Right forelimb (tissue), 1 donor: ENCODE measurements around the gene NT5DC2.

ENCODE experiments used
- DNase-seq: peaks from one replicate; pipeline ENCODE4 v3.0.0-alpha.2; 2018

The NT5DC2 gene

DNA sequence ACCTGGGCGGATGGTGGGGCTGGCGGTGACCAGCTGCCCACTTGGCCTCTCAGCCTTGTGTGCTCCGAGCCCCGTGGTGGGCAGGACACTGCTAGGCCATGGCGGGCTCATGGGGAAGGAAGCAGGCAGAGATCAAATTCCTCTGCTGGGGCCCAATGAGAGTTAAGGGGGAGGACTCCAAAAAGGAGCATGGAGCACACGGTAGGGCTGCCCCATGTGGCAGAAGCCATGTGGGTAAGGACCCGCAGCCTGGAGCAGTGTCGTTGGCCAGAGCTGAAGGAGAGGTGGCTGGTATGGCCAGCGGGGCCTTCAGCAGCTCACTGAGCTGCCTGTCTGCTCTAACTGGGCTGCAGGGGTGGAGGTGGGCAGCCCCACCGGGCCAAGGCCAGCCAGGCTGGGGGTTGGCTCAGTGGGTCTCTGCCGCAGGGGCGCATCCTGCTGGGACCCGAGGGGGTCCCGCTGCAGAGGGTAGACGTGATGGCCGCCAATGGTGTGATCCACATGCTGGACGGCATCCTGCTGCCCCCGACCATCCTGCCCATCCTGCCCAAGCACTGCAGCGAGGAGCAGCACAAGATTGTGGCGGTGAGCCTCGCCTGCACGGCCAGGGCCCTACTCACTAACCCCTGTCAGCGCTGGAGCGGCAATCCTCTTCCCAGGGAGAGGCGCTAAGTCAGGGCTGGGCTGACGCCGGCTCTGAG, 27.2 kb downstream of the NT5DC2 start:
- DNase-seq: no peak

DNA sequence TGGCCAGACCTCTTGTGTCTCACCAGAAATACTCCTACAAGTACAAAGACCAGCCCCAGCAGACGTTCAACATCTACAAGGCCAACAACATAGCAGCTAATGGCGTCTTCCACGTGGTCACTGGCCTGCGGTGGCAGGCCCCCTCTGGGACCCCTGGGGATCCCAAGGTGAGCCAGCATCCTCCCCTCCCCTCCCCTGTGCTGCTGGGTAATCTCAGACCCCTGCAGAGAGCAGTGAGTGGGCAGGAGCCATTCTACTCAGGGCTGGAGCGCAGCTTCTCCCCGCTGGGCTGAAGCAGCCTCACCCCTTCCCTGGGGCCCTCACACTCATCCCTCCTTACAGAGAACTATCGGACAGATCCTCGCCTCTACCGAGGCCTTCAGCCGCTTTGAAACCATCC, 28.7 kb downstream of the NT5DC2 start:
- DNase-seq: no peak

GRCh38 chr3:52503788-52504424, 29.8 kb downstream of the NT5DC2 start:
- no peak for DNase-seq

GRCh38 chr3:52502808-52503350, 30.8 kb downstream of the NT5DC2 start:
- DNase-seq: no peak

- no peak for DNase-seq
Measured at GRCh38 chr3:52502001-52502400, 31.7 kb downstream of the NT5DC2 start.

DNA sequence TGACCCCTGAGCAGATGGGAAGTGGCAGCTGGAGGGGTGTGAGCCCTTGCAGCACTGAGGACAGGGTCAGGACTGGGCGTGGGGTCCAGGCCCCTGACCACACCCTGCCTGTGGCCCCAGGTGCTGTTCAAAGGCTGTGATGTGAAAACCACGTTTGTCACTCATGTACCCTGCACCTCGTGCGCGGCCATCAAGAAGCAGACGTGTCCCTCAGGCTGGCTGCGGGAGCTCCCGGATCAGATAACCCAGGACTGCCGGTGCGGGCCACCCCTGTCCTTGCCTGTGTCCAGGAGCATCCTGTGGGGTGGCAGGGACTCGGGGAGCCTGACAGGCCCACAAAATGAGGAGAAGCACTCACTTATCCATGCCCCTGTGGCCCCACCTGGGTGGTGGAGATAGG, 32.6 kb downstream of the NT5DC2 start:
- DNase-seq: no peak

DNA sequence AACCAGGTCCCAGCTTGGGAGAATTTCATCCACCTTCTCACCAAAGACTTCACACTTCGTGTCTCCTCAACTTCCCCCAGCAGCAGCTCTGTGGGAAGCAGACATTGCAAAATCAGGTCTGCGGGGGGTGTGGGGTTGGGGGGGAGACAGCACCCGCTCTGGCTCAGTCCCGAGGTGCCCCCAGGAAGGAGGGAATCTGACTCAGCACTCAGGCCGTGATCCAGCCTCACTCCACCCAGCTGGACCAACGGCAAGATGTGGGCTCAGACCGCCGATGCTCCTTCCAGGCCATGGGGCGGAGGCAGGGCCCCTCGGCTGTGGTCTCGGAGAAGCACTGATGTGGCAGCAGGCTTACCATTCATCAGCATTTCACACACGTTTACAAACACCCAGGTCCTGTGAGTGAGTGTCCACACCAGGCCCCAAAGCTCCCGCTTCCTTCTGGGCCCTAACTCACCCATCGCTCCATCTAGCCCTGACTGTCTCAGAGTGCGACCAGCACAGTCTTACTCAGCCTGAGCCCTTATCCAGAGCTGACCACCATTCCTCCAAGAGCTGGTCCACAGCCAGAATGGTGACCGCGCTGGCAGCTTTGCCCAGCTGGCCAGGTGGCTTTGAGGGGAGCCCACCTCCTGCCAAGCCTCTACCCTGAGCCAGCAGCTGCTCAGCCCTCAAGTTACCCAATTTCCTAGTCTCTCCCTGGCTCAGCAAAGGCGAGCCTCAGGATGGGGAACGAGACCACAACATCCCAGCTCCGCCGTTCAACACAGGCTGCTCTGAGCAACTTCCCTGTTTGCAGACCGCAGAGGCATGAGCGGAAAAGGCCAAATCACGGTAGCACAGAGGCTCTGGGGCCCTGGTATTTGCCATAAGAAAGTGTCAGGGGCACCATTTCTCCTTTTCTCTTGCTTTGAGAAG, 35.3 kb downstream of the NT5DC2 start:
- peak; percentile 58 for DNase-seq

DNA sequence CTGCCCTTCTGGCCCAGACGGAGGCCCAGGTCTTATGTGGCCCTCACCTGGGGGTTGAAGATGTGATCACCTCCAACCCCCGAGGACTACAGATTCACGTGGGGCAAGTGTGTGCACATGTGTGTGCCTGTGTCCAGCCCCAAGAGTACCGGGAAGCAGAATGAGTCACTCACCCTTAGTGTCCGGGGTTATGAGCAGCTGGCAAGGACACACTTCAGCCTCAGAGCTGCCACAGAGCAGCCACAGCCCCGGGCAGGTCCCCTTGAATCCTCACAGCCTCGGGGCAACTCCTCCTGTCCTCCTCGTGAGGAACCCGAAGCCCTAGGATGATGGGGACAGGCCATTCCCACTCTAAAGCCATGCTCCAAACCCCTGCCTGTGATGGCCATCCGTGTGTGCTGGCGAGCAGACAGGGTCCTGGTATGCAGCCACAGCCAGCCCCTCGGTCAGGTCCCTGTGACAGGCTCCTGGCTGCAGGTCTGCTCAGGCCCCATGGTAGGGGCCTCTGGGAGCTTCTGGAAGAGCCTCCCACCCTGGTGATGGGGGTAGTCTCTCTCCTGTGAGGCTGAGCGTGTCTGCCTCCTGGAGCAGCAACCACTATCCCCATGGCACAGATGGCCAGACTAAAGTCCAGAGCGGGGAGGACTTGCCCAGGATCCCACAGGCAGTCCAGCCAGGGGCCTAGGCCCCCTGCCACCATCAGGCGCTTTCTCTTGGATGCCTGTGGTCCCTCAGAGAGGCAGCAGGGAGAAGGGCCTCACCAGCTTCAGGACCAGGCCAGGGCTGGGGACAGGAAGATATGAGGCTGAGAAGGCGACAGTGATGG, 37.7 kb downstream of the NT5DC2 start:
- no peak for DNase-seq

- DNase-seq: no peak
Measured at GRCh38 chr3:52494886-52495495, 38.7 kb downstream of the NT5DC2 start, which contains the start of gene STAB1. TSS of gene STAB1 (plus strand) at chr3:52495338. CDS start at chr3:52495414, 76 bp downstream.

- no peak for DNase-seq
Measured at GRCh38 chr3:52494445-52494844, 39.2 kb downstream of the NT5DC2 start.

GRCh38 chr3:52493232-52494017, 40.2 kb downstream of the NT5DC2 start:
- DNase-seq: no peak

- no peak for DNase-seq
Measured at GRCh38 chr3:52492059-52492458, 41.6 kb downstream of the NT5DC2 start.

DNA sequence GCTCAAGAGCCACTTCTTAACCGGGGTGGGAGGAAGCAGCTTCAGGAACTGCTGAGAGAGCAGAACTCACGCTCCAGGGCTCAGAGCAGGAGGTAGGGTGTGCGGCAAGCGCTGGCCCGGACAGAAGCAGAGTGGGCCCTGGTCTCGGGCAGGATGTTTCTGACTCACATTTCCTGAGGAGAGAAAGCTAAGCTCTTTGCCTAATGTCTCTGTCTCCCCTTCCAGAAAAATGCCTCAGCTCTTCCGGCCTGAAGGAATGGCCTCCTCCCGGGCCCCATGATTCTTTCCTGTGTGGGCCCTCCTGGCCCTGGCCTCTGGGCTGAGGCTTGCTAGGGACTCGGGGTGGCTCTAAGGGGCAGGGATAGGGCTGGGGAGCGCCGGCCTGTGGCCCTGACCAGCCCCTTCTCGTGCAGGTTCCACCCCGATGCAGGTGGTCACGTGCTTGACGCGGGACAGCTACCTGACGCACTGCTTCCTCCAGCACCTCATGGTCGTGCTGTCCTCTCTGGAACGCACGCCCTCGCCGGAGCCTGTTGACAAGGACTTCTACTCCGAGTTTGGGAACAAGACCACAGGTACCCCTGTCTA, 42.6 kb downstream of the NT5DC2 start:
- no peak for DNase-seq

DNA sequence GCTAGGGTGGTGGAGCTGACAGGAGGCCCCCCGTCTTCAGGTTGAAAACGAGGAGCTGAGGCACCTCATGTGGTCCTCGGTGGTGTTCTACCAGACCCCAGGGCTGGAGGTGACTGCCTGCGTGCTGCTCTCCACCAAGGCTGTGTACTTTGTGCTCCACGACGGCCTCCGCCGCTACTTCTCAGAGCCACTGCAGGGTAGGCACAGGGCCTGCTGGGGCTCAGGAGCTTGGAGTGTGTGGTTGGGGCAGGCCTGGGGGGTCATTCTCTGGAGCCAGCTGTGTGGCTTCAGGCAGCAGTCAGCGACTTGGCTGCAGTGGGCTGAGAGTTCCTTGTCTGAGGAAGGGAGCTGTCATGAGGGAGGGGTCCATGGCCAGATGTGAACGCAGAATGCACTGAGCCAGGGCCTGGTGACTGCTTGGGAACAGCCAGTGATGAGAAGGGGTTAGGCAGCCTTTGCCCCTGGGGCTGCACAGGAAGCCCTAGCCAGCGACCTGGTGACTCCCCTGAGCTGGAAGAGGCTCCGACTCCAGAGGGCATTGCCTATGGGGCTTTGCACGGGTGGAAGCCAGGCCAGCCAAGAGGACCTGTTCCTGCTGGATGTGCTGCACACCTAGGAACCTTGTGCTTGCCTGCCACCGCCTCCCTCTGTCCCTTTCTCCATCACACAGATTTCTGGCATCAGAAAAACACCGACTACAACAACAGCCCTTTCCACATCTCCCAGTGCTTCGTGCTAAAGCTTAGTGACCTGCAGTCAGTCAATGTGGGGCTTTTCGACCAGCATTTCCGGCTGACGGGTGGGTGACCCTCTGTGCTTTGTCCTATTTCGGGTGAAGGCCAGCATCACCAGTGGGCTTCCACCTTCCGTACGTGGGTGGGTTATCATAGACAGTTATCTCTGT, 43.4 kb downstream of the NT5DC2 start:
- DNase-seq: no peak

GRCh38 chr3:52489453-52489852, 44.2 kb downstream of the NT5DC2 start:
- DNase-seq: no peak

- DNase-seq: no peak
Measured at GRCh38 chr3:52488746-52489145, 44.9 kb downstream of the NT5DC2 start.

DNA sequence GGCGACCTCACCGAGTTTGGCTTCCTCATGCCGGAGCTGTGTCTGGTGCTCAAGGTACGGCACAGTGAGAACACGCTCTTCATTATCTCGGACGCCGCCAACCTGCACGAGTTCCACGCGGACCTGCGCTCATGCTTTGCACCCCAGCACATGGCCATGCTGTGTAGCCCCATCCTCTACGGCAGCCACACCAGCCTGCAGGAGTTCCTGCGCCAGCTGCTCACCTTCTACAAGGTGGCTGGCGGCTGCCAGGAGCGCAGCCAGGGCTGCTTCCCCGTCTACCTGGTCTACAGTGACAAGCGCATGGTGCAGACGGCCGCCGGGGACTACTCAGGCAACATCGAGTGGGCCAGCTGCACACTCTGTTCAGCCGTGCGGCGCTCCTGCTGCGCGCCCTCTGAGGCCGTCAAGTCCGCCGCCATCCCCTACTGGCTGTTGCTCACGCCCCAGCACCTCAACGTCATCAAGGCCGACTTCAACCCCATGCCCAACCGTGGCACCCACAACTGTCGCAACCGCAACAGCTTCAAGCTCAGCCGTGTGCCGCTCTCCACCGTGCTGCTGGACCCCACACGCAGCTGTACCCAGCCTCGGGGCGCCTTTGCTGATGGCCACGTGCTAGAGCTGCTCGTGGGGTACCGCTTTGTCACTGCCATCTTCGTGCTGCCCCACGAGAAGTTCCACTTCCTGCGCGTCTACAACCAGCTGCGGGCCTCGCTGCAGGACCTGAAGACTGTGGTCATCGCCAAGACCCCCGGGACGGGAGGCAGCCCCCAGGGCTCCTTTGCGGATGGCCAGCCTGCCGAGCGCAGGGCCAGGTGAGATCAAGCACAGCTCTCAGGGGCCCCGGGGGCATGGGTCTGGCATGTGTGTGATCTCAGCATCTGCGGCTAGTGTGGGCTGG, 45.6 kb downstream of the NT5DC2 start:
- DNase-seq: no peak

DNA sequence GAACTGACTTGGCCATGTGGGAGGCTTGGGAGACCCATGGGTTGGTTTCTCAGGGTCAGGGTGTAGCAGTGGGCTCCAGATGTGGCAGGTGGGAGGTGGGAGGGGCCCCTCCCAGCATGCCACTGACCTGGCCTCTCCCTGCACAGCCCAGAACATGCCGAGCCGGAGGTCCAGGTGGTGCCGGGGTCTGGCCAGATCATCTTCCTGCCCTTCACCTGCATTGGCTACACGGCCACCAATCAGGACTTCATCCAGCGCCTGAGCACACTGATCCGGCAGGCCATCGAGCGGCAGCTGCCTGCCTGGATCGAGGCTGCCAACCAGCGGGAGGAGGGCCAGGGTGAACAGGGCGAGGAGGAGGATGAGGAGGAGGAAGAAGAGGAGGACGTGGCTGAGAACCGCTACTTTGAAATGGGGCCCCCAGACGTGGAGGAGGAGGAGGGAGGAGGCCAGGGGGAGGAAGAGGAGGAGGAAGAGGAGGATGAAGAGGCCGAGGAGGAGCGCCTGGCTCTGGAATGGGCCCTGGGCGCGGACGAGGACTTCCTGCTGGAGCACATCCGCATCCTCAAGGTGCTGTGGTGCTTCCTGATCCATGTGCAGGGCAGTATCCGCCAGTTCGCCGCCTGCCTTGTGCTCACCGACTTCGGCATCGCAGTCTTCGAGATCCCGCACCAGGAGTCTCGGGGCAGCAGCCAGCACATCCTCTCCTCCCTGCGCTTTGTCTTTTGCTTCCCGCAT, 46.4 kb downstream of the NT5DC2 start:
- no peak for DNase-seq
